Astrocyte (in vitro differentiated cells and primary cell): ENCODE data around the gene GPC5. TPM values are rescaled to one million over a fixed set of nuclear protein-coding genes. Genes with fewer than 3 reads are reported as not detected.

Source experiments
- DNase-seq: peaks from one replicate; pipeline ENCODE4 v3.0.0-alpha.2; 2010; ENCODE audit warnings: low read depth
- FAIRE-seq: peaks from 2 replicates; lab custom pipeline; 2011; peaks lifted over from hg19 to GRCh38; lab: Jason Lieb, UNC
- H2AFZ ChIP-seq: 2 replicates; pipeline ENCODE4 v1.6.0; 2012; ENCODE audit warnings: low read depth, low read length, inconsistent platforms
- H3K27ac ChIP-seq: 2 replicates; pipeline ENCODE4 v1.5.1; 2011; ENCODE audit warnings: low read depth, low read length, inconsistent platforms
- H3K27me3 ChIP-seq: 2 replicates; pipeline ENCODE4 v1.6.0; 2011; ENCODE audit warnings: low read length, inconsistent platforms; ENCODE audit not compliant: insufficient read depth
- H3K36me3 ChIP-seq: 2 replicates; pipeline ENCODE4 v1.5.1; 2011; ENCODE audit warnings: low read length, inconsistent platforms; ENCODE audit not compliant: insufficient read depth
- H3K4me1 ChIP-seq: 2 replicates; pipeline ENCODE4 v1.5.1; 2011; ENCODE audit warnings: low read length, inconsistent platforms; ENCODE audit not compliant: insufficient read depth
- H3K4me2 ChIP-seq: 2 replicates; pipeline ENCODE4 v1.6.0; 2012; ENCODE audit warnings: low read length, inconsistent platforms
- H3K4me3 ChIP-seq: 2 replicates; pipeline ENCODE4 v1.5.1; 2011; ENCODE audit warnings: low read depth, mild to moderate bottlenecking, low read length, inconsistent platforms; ENCODE audit not compliant: insufficient read depth
- H3K79me2 ChIP-seq: 2 replicates; pipeline ENCODE4 v1.6.0; 2012; ENCODE audit warnings: mild to moderate bottlenecking, low read length, inconsistent platforms; ENCODE audit not compliant: insufficient read depth
- H3K9ac ChIP-seq: 2 replicates; pipeline ENCODE4 v1.6.0; 2012; ENCODE audit warnings: mild to moderate bottlenecking, low read length, inconsistent platforms
- H3K9me3 ChIP-seq: 2 replicates; pipeline ENCODE4 v1.5.1; 2012; ENCODE audit warnings: low read depth, mild to moderate bottlenecking, low read length, inconsistent platforms; ENCODE audit not compliant: insufficient read depth
- H4K20me1 ChIP-seq: 2 replicates; pipeline ENCODE4 v1.6.0; 2012; ENCODE audit warnings: low read length, inconsistent platforms; ENCODE audit not compliant: insufficient read depth
- H3K27ac Mint-ChIP-seq: one replicate; pipeline ENCODE4 v1.8.0; 2021; ENCODE audit warnings: mild to moderate bottlenecking, mixed read lengths; ENCODE audit not compliant: unreplicated experiment
- H3K27me3 Mint-ChIP-seq: one replicate; pipeline ENCODE4 v1.8.0; 2021; ENCODE audit warnings: low read depth, mixed read lengths; ENCODE audit not compliant: unreplicated experiment
- H3K36me3 Mint-ChIP-seq: one replicate; pipeline ENCODE4 v1.8.0; 2021; ENCODE audit warnings: low read depth, mixed read lengths; ENCODE audit not compliant: unreplicated experiment
- H3K4me1 Mint-ChIP-seq: one replicate; pipeline ENCODE4 v1.8.0; 2021; ENCODE audit warnings: low read depth, mixed read lengths; ENCODE audit not compliant: unreplicated experiment
- H3K4me3 Mint-ChIP-seq: one replicate; pipeline ENCODE4 v1.8.0; 2021; ENCODE audit warnings: mild to moderate bottlenecking, moderate library complexity, mixed read lengths; ENCODE audit not compliant: unreplicated experiment
- H3K9me3 Mint-ChIP-seq: one replicate; pipeline ENCODE4 v1.8.0; 2021; ENCODE audit warnings: mild to moderate bottlenecking, mixed read lengths; ENCODE audit not compliant: unreplicated experiment
- EZH2 ChIP-seq: IDR thresholded peaks from 2 replicates; pipeline ENCODE4 v1.6.1; 2012; ENCODE audit warnings: mild to moderate bottlenecking, low read length, inconsistent platforms; ENCODE audit not compliant: insufficient read depth
- total RNA-seq: library from RNA; stranded (reverse); gene quantifications from 2 replicates; pipeline ENCODE4 v1.2.1, GENCODE V29; 2021
- TF ChIP-seq, protein P1 (sequence below): IDR thresholded peaks from 2 replicates; pipeline ENCODE4 v1.5.1; 2011; ENCODE audit warnings: low read depth, mild to moderate bottlenecking, inconsistent platforms, low read length, moderate library complexity; ENCODE audit not compliant: insufficient read depth

Gene GPC5
- total RNA-seq, 1 donor from 2014 or later = 1.1 TPM

DNA sequence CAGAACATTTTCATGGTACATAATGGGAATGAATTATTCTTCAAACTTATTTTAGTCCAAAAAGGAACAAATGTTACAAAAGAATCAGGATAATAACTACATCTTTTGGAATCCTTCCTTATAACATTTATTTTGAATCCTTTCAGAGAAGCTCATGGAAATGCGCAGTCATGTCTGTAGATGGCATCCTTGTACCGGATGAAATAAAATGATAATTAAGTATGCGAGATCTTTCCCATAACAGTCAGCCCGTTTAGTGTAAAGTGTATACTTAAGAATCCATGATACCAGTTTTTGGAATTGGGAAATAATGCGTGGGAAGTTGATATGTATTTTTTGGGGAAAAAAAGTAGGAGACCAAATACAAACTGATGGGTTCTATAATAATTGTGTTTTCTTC lies 418.8 kb downstream of the GPC5 start:
- no peaks in the 10 kb centered on the region for H3K4me1 Mint-ChIP-seq
- H3K4me3 Mint-ChIP-seq = no peak overlapping the region
- TF ChIP-seq, protein P1, sequence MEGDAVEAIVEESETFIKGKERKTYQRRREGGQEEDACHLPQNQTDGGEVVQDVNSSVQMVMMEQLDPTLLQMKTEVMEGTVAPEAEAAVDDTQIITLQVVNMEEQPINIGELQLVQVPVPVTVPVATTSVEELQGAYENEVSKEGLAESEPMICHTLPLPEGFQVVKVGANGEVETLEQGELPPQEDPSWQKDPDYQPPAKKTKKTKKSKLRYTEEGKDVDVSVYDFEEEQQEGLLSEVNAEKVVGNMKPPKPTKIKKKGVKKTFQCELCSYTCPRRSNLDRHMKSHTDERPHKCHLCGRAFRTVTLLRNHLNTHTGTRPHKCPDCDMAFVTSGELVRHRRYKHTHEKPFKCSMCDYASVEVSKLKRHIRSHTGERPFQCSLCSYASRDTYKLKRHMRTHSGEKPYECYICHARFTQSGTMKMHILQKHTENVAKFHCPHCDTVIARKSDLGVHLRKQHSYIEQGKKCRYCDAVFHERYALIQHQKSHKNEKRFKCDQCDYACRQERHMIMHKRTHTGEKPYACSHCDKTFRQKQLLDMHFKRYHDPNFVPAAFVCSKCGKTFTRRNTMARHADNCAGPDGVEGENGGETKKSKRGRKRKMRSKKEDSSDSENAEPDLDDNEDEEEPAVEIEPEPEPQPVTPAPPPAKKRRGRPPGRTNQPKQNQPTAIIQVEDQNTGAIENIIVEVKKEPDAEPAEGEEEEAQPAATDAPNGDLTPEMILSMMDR = peak; percentile 46
- no peak for TF ChIP-seq EZH2
- no peaks in the 10 kb centered on the region for H3K9me3 Mint-ChIP-seq
- no peaks in the 10 kb centered on the region for H3K27me3 ChIP-seq
- no peaks in the 10 kb centered on the region for H3K36me3 ChIP-seq
- no peak overlapping the region for H3K27ac Mint-ChIP-seq
- peaks cover 4% of the 10 kb centered on the region for H3K27me3 Mint-ChIP-seq
- peaks cover 2% of the 10 kb centered on the region for H3K4me1 ChIP-seq
- H3K9me3 ChIP-seq = no peaks in the 10 kb centered on the region
- H4K20me1 ChIP-seq = no peaks in the 10 kb centered on the region
- H2AFZ ChIP-seq = no peak overlapping the region
- H3K36me3 Mint-ChIP-seq = no peaks in the 10 kb centered on the region
- H3K9ac ChIP-seq = no peak overlapping the region
- no peaks in the 10 kb centered on the region for H3K79me2 ChIP-seq
- no peak overlapping the region for H3K4me3 ChIP-seq
- no peak for FAIRE-seq
- peak; percentile 9 for DNase-seq
- no peak overlapping the region for H3K4me2 ChIP-seq
- no peak overlapping the region for H3K27ac ChIP-seq

DNA sequence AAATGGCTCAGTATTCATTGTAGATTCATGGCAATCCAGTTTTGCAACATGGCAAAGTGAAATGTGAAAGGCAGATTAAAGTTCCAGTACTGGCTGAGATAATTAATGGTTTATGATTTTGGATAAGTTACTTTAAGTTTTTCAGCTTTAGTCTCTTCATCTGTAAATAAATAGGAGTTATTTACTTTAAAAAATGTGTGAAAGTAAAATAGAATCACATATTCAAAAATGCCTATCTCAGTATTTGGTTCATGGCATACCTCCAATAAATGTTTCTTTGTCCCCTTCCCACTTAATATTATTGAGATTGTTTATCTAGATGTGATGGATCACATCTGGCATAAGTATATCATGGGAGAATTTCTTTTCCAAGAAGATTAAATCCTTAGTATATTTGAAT lies 426.0 kb downstream of the GPC5 start:
- H3K9me3 Mint-ChIP-seq = no peaks in the 10 kb centered on the region
- no peak overlapping the region for H3K4me3 Mint-ChIP-seq
- TF ChIP-seq, protein P1 = no peak
- no peak for TF ChIP-seq EZH2
- H3K4me1 Mint-ChIP-seq = peaks cover 6% of the 10 kb centered on the region
- DNase-seq (no peak), FAIRE-seq (no peak)
- Histone ChIP-seq H3K4me1 (no peaks in the 10 kb centered on the region), H3K4me3 (no peak overlapping the region), H2AFZ (no peak overlapping the region), H3K4me2 (no peak overlapping the region), H4K20me1 (no peaks in the 10 kb centered on the region), H3K27me3 (no peaks in the 10 kb centered on the region), H3K9me3 (no peaks in the 10 kb centered on the region), H3K27ac (no peak overlapping the region), H3K36me3 (no peaks in the 10 kb centered on the region), H3K79me2 (no peaks in the 10 kb centered on the region), H3K9ac (no peak overlapping the region)
- no peaks in the 10 kb centered on the region for H3K27me3 Mint-ChIP-seq
- H3K36me3 Mint-ChIP-seq = no peaks in the 10 kb centered on the region
- no peak overlapping the region for H3K27ac Mint-ChIP-seq

DNA sequence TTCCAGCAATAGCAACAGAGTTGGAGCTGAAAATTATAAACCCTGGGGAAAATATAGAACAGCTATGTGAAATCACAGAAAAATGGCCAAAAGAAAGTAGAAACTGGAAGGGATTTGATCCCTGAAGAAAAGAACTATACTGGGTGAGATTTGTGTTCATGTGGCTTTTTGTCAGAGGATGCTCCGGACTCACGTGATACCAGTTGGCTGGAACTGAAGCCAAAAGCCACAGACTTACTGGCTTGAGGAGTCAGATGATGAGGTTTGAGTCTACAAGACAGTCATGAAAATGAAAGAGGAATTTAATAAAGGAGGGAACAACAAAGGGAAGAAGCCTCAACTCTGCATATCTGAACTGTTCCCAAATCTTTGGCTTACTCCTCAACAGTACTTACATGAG lies 427.1 kb downstream of the GPC5 start:
- Mint-ChIP-seq H3K27me3 (no peaks in the 10 kb centered on the region), H3K36me3 (no peaks in the 10 kb centered on the region), H3K9me3 (no peaks in the 10 kb centered on the region), H3K27ac (no peak overlapping the region), H3K4me3 (no peak overlapping the region), H3K4me1 (peaks cover 6% of the 10 kb centered on the region)
- Histone ChIP-seq H3K79me2 (no peaks in the 10 kb centered on the region), H4K20me1 (no peaks in the 10 kb centered on the region), H3K27me3 (no peaks in the 10 kb centered on the region), H3K27ac (no peak overlapping the region), H3K36me3 (no peaks in the 10 kb centered on the region), H3K4me1 (no peaks in the 10 kb centered on the region), H3K9ac (no peak overlapping the region), H3K9me3 (no peaks in the 10 kb centered on the region), H3K4me3 (no peak overlapping the region), H3K4me2 (no peak overlapping the region), H2AFZ (no peak overlapping the region)
- TF ChIP-seq, protein P1 = no peak
- TF ChIP-seq EZH2 = no peak
- DNase-seq (no peak), FAIRE-seq (no peak)
